H9 (cell line): ENCODE data around the gene GNMT. TPM values are rescaled to one million over a fixed set of nuclear protein-coding genes. Genes with fewer than 3 reads are reported as not detected.

ENCODE experiments used
- DNase-seq: peaks from one replicate; pipeline ENCODE4 v3.0.0-alpha.2; 2017
- H2AFZ ChIP-seq: one replicate; pipeline ENCODE4 v1.6.1; 2013; ENCODE audit warnings: mild to moderate bottlenecking, low read length, control low read depth, moderate library complexity
- H2AK5ac ChIP-seq: 2 replicates; pipeline ENCODE4 v1.6.1; 2013; ENCODE audit warnings: low read length, control low read depth, mixed read lengths; ENCODE audit not compliant: insufficient read length
- H2BK120ac ChIP-seq: one replicate; pipeline ENCODE4 v1.6.1; 2013; ENCODE audit warnings: low read depth, mild to moderate bottlenecking, low read length, control low read depth, inconsistent platforms; ENCODE audit not compliant: poor library complexity, severe bottlenecking
- H2BK12ac ChIP-seq: 2 replicates; pipeline ENCODE4 v1.6.1; 2013; ENCODE audit warnings: low read length, control low read depth, mixed read lengths, low read depth; ENCODE audit not compliant: insufficient read length
- H2BK15ac ChIP-seq: 2 replicates; pipeline ENCODE4 v1.6.1; 2013; ENCODE audit warnings: low read depth, low read length, control low read depth
- H2BK20ac ChIP-seq: one replicate; pipeline ENCODE4 v1.6.1; 2013; ENCODE audit warnings: low read depth, mild to moderate bottlenecking, low read length, control low read depth, inconsistent platforms; ENCODE audit not compliant: poor library complexity, severe bottlenecking
- H2BK5ac ChIP-seq: 2 replicates; pipeline ENCODE4 v1.6.1; 2013; ENCODE audit warnings: low read length, control low read depth, mixed read lengths; ENCODE audit not compliant: insufficient read length
- H3K14ac ChIP-seq: 2 replicates; pipeline ENCODE4 v1.6.1; 2013; ENCODE audit warnings: low read length, control low read depth; ENCODE audit not compliant: insufficient read depth
- H3K18ac ChIP-seq: 2 replicates; pipeline ENCODE4 v1.6.1; 2013; ENCODE audit warnings: low read depth, mild to moderate bottlenecking, mixed read lengths, low read length, control low read depth; ENCODE audit not compliant: insufficient read length
- H3K23ac ChIP-seq: 2 replicates; pipeline ENCODE4 v1.6.1; 2013; ENCODE audit warnings: low read length, control low read depth, mixed read lengths, low read depth; ENCODE audit not compliant: insufficient read length
- H3K23me2 ChIP-seq: 2 replicates; pipeline ENCODE4 v1.6.1; 2013; ENCODE audit warnings: low read depth, mild to moderate bottlenecking, mixed read lengths, low read length, control low read depth; ENCODE audit not compliant: insufficient read length, poor library complexity, severe bottlenecking
- H3K27ac ChIP-seq: 2 replicates; pipeline ENCODE4 v1.5.1; 2013; ENCODE audit warnings: low read length, control low read depth, mixed read lengths, low read depth; ENCODE audit not compliant: insufficient read length
- H3K27me3 ChIP-seq: 2 replicates; pipeline ENCODE4 v1.6.1; 2013; ENCODE audit warnings: low read length, control low read depth, inconsistent platforms; ENCODE audit not compliant: insufficient read depth
- H3K4ac ChIP-seq: 2 replicates; pipeline ENCODE4 v1.6.1; 2013; ENCODE audit warnings: low read depth, mild to moderate bottlenecking, control low read depth, inconsistent platforms, low read length, moderate library complexity
- H3K4me1 ChIP-seq: 2 replicates; pipeline ENCODE4 v1.6.1; 2013; ENCODE audit warnings: low read length, control low read depth, inconsistent platforms; ENCODE audit not compliant: insufficient read depth
- H3K4me2 ChIP-seq: 2 replicates; pipeline ENCODE4 v1.6.1; 2013; ENCODE audit warnings: low read length, control low read depth, mixed read lengths; ENCODE audit not compliant: insufficient read length, insufficient read depth
- H3K56ac ChIP-seq: 2 replicates; pipeline ENCODE4 v1.6.1; 2013; ENCODE audit warnings: low read depth, mild to moderate bottlenecking, mixed read lengths, low read length, control low read depth; ENCODE audit not compliant: insufficient read length
- H3K79me1 ChIP-seq: 2 replicates; pipeline ENCODE4 v1.6.1; 2013; ENCODE audit warnings: low read depth, mild to moderate bottlenecking, moderate library complexity, low read length, control low read depth, inconsistent platforms; ENCODE audit not compliant: insufficient read depth, poor library complexity, severe bottlenecking
- H3K79me2 ChIP-seq: 2 replicates; pipeline ENCODE4 v1.6.1; 2013; ENCODE audit warnings: low read length, control low read depth, inconsistent platforms; ENCODE audit not compliant: insufficient read depth
- H3K9ac ChIP-seq: 2 replicates; pipeline ENCODE4 v1.6.1; 2013; ENCODE audit warnings: low read length, control low read depth, mixed read lengths; ENCODE audit not compliant: insufficient read length; ENCODE audit errors: extremely low read depth
- H3K9me3 ChIP-seq: one replicate; pipeline ENCODE4 v1.6.1; 2013; ENCODE audit warnings: low read depth, low read length, inconsistent platforms; ENCODE audit not compliant: control insufficient read depth
- H3T11ph ChIP-seq: one replicate; pipeline ENCODE4 v1.6.1; 2013; ENCODE audit warnings: mild to moderate bottlenecking, low read length, control low read depth, inconsistent platforms
- H4K20me1 ChIP-seq: one replicate; pipeline ENCODE4 v1.6.1; 2013; ENCODE audit not compliant: control insufficient read depth, insufficient read length, insufficient read depth
- H4K5ac ChIP-seq: 2 replicates; pipeline ENCODE4 v1.6.1; 2013; ENCODE audit warnings: low read depth, mild to moderate bottlenecking, mixed read lengths, low read length, control low read depth; ENCODE audit not compliant: insufficient read length
- H4K8ac ChIP-seq: replicated peaks from 2 replicates; pipeline ENCODE4 v1.6.1; 2013; ENCODE audit warnings: low read length, control low read depth, mixed read lengths, low read depth; ENCODE audit not compliant: insufficient read length
- H4K91ac ChIP-seq: 2 replicates; pipeline ENCODE4 v1.6.1; 2013; ENCODE audit warnings: low read depth, mild to moderate bottlenecking, moderate library complexity, mixed read lengths, low read length, control low read depth; ENCODE audit not compliant: insufficient read length
- H3K27ac Mint-ChIP-seq, 3 experiments: 2 replicates in 2 of 3; 3 replicates in 1 of 3; pipeline ENCODE4 v1.8.0; 2020 to 2021; ENCODE audit warnings: mixed read lengths in 3 of 3, mild to moderate bottlenecking in 1 of 3, moderate library complexity in 1 of 3
- H3K27me3 Mint-ChIP-seq: 2 replicates; pipeline ENCODE4 v1.8.0; 2021; ENCODE audit warnings: low read depth, mild to moderate bottlenecking, moderate library complexity, mixed read lengths
- H3K36me3 Mint-ChIP-seq, 3 experiments: 2 replicates in 2 of 3; 3 replicates in 1 of 3; pipeline ENCODE4 v1.8.0; 2020 to 2021; ENCODE audit warnings: low read depth in 3 of 3, mixed read lengths in 3 of 3; ENCODE audit not compliant: insufficient read depth in 1 of 3
- H3K4me1 Mint-ChIP-seq, 2 experiments: 2 replicates each; pipeline ENCODE4 v1.8.0; 2020; ENCODE audit warnings: mixed read lengths in 2 of 2
- H3K4me3 Mint-ChIP-seq, 2 experiments: 2 replicates in 1 of 2; 3 replicates in 1 of 2; pipeline ENCODE4 v1.8.0; 2020 to 2021; ENCODE audit warnings: mild to moderate bottlenecking in 2 of 2, mixed read lengths in 2 of 2, moderate library complexity in 1 of 2
- H3K9me3 Mint-ChIP-seq, 2 experiments: 2 replicates in 1 of 2; 3 replicates in 1 of 2; pipeline ENCODE4 v1.8.0; 2020; ENCODE audit warnings: mild to moderate bottlenecking in 2 of 2, mixed read lengths in 2 of 2, moderate library complexity in 1 of 2
- CTCF ChIP-seq: fragments of 200-600 bp; sonication (generic); conservative IDR thresholded peaks from 3 replicates; pipeline ENCODE4 v1.8.0; 2021; ENCODE audit warnings: antibody characterized with exemption, mild to moderate bottlenecking
- WGBS: extraction: QIAGEN DNeasy Blood & Tissue Kit; methylation state at CpG from one replicate; pipeline ENCODE4 v1.1.7; 2013; ENCODE audit warnings: missing lambda C conversion rate, low lambda C conversion rate, mixed read lengths; ENCODE audit not compliant: insufficient read length; ENCODE audit errors: extremely low coverage; 5-methylcytosine and 5-hydroxymethylcytosine counted together
- total RNA-seq: library from RNA; stranded (reverse); gene quantifications from 2 replicates; pipeline ENCODE4 v1.2.1, GENCODE V29; 2021

The GNMT gene
- total RNA-seq, 1 experiment from 2014 or later: 1.1 TPM

GRCh38 chr6:42968783-42969182 is 8.2 kb downstream of the GNMT start:
- no peak for DNase-seq
- H4K8ac ChIP-seq: no peak overlapping the region
- no peak overlapping the region for H3K4ac ChIP-seq
- no peak overlapping the region for H4K5ac ChIP-seq
- no peak overlapping the region for H2AK5ac ChIP-seq
- H3K18ac ChIP-seq: no peak overlapping the region
- H4K91ac ChIP-seq: no peak overlapping the region
- no peak overlapping the region for H3K14ac ChIP-seq
- no peak overlapping the region for H2BK20ac ChIP-seq
- no peak overlapping the region for H2BK12ac ChIP-seq
- no peaks in the 10 kb centered on the region for H3K79me1 ChIP-seq
- no peaks in the 10 kb centered on the region for H4K20me1 ChIP-seq
- H3K27ac Mint-ChIP-seq: 0 out of 7 replicates have a peak overlapping the region, but pooled peaks of 1 of the 3 experiments have one; percentile 61
- no peaks in the 10 kb centered on the region for H3K79me2 ChIP-seq
- no peak overlapping the region for H3K27ac ChIP-seq
- no peak overlapping the region for H3T11ph ChIP-seq
- H2BK120ac ChIP-seq: no peak overlapping the region
- H2BK5ac ChIP-seq: no peak overlapping the region
- no peak overlapping the region for H3K56ac ChIP-seq
- no CpG with 5 or more reads among the region's 4 CpGs for WGBS
- no peak for TF ChIP-seq CTCF
- H3K9ac ChIP-seq: no peak overlapping the region
- H3K36me3 Mint-ChIP-seq: peaks cover 0 to 31% (median 17%) of the 10 kb centered on the region in 3 experiments; a peak in 6 of 7 replicates
- H3K23me2 ChIP-seq: no peaks in the 10 kb centered on the region
- H3K4me3 Mint-ChIP-seq: no peak overlapping the region
- H3K27me3 ChIP-seq: no peaks in the 10 kb centered on the region
- no peaks in the 10 kb centered on the region for H3K4me1 ChIP-seq
- no peaks in the 10 kb centered on the region for H3K27me3 Mint-ChIP-seq
- no peaks in the 10 kb centered on the region for H3K4me1 Mint-ChIP-seq
- no peak overlapping the region for H2BK15ac ChIP-seq
- no peaks in the 10 kb centered on the region for H3K9me3 ChIP-seq
- no peak overlapping the region for H3K23ac ChIP-seq
- no peak overlapping the region for H2AFZ ChIP-seq
- H3K9me3 Mint-ChIP-seq: no peaks in the 10 kb centered on the region
- no peak overlapping the region for H3K4me2 ChIP-seq
